HT-29 (cell line): ENCODE results near the gene UBQLN1. TPM values are rescaled to one million over a fixed set of nuclear protein-coding genes. Genes with fewer than 3 reads are reported as not detected.
A peak's percentile ranks its signal among the peaks of the same experiment; 100 is the strongest.
"Not testable (repeated sequence)": the region's sequence is repeated elsewhere in the genome, so short reads cannot be mapped to it uniquely, and the experiment has no call there.

Experiments
- DNase-seq: peaks from one replicate; pipeline ENCODE4 v3.0.0-alpha.2; 2015; ENCODE audit warnings: low spot score
- total RNA-seq: library from RNA; depleted of rRNA; stranded (reverse); fragments of >200 nt; shearing (Covaris generic); gene quantifications from 2 replicates; pipeline ENCODE4 v1.2.3, GENCODE V29; 2014; rRNA removed

UBQLN1 gene
- total RNA-seq, 1 experiment from 2014 or later = 82.4 TPM

DNA sequence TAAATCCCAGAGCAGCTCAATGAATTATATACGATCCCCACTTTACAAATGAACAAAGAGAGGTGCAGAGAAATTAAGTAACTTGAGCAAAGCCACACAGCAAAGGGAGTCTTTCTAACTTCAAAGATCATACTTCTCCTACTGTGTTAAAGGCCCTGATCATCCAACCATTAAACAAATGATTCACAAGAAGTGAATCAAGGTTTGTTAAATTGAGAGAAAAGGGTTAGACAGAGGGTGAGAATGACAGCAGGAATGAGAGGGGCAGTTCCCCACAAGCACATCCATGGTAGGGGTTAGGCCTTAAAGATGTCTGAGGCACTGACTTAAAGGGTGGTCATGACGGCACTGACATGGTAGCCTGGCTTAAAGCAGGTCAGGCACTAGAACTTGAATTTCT lies 74.1 kb downstream of the UBQLN1 start:
- DNase-seq = no peak

DNA sequence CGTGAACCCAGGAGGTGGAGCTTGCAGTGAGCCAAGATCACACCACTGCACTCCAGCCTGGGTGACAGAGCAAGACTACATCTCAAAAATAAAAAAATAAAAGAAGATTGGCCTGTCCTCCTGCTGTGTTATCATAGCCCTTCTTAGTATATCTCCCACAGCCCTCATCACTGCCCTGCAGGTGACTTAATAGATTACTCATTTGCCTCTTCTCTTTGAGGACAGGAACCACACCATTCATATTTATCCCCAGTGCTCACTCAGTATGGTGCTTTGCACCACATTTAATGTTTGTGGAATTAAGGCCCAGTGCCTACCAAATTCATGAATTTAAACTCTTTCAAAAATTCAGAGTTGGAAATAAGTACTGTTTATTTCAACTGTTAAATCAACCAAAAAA lies 74.5 kb downstream of the UBQLN1 start:
- DNase-seq = no peak

DNA sequence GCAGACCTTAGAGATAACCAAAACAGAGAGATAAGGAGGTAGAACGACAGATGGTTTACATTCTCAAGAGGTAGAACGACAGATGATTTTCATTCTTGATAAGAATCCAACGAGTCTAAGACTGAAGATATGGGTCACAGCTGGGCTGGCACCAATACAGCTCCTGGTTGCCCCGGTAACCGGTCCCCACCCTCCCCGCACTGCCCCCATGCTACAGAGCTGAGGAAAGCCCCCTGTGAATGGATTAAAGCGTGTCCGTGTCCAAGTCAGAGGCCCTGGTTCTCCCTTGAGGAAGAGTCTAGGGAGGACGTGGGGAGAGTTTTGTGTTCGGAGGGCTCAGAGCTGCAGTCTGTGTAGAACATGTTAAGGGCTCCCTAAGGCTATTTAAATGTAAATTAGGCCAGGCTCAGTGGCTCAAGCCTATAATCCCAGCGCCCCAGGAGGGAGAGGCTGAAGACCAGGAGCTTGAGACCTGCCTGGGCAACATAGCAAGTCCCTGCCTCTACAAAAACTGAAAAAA lies 76.8 kb downstream of the UBQLN1 start:
- no peak for DNase-seq

DNA sequence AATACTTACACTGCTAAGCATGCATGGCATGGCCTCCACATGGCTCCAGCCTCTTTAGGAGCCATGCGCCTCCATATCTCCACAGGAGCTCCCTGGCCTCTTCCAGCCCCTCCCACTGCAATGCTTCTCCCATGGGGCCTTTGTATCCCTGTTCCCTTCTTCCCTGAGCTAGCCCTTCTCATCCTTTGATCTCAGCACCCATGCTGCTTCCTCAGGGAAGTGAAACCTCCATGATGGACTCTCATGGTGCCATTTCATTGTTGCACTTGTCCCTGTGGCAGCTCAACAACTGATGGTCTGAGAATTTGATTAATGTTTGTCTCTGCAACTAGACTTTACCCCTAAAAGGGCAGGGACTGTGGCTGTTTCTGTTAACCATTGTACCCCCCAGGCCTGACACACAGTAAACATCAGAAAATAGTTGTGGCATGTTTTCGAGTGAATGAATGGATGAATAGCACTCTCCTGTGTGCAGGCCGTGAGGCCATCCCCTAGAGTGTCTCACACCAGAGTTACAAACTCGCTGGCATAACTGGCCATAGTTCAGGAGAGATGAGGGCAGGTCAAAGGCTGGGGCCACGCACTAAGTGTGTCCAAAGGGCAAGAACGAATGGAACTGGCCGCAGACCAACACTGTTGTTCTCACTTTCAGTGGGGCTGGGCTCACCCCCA lies 78.2 kb downstream of the UBQLN1 start:
- no peak for DNase-seq

DNA sequence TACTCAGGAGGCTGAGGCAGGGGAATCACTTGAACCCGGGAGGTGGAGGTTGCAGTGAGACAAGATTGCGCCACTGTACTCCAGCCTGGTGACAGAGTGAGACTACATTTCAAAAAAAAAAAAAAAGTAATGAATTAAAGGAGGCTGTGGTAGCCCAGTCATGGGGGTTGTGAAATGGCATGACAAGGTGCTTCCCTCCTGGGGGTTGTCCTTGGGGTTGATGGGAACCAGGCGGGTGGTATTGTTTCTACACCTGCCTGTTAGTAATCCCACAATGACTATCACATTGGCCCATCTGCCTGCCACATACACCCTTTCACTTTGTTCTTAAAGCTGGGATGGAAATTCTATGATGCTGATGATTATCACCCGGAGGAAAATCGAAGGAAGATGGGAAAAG lies 79.2 kb downstream of the UBQLN1 start:
- DNase-seq = no peak

DNA sequence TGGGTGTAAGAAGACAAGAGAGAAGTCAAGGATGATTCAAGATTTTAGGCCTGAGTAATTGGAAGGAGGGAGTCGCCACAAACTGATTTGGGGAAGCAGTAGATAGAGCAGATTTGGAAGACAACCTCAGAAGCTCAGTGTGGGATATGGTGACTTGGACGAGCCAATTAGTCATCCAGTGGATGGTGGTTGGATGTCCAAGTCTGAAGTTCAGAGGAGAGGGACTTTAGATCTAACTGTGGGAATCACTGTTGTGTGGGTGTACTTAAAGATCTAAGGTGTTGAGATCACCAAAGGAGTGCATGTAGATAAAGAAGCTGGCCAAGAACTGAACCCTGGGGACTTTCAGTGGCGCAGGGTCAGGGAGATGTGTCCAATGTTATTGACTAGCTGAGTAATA lies 82.6 kb downstream of the UBQLN1 start:
- DNase-seq = no peak

DNA sequence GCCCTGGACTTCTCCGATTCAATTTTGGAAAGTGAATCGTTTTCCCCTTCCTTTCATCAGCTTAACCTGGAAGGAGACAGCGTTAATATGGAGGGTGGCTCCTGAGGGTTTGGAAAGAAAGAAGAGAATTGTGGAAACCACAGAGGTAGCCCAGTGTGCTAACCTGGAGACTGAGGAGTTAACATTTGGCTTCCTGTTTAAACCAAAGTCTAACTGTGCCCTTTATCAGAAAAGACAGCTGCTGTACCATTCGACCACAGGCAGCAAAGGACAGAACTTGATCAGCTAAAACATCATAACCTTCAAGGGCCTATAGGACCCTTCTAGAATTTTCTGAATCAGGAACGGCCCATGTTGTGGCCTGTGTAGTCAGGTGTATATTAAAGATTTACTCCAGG lies 84.1 kb downstream of the UBQLN1 start:
- DNase-seq = peak; percentile 64

DNA sequence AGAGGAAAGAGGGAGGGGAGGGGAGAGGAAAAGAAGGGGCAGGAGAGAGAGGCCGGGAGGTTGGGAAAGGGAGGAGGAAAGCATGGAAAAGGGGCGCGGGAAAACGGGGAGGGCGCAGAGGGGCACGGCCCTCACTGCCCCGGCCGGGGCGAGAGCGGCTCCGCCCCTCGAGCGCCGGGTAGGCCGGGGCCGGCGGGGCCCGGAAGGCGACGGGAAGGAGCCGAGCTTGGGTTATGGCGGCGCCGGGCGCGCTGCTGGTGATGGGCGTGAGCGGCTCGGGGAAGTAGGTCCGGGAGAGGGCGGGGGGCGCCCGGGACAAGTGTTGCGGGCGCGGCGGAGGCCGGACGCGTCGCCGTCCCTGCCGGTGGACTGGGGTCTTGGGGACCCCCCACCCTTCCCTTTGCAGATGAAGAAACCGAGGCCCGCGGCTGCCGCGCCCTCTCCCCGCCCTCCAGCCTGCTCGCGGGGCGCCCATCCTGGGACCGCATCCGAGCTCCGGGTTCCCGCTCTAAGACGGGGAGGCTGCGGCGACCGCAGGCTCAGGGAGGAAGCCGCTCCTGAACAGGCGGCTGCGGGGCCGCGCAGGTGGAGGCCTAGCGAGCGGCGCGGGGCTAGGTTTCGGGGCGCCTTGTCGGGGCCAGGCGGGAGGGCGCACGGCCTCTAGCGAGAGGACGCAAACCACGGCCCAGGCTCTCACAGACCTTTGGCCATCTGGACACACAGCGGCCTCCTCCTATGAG lies 84.6 kb downstream of the UBQLN1 start, which contains the start of gene IDNK:
IDNK (plus strand) TSS at position 205 of the 740 bp plus-strand sequence; CDS start at position 234, 29 bp downstream.
- peak; percentile 75 for DNase-seq

DNA sequence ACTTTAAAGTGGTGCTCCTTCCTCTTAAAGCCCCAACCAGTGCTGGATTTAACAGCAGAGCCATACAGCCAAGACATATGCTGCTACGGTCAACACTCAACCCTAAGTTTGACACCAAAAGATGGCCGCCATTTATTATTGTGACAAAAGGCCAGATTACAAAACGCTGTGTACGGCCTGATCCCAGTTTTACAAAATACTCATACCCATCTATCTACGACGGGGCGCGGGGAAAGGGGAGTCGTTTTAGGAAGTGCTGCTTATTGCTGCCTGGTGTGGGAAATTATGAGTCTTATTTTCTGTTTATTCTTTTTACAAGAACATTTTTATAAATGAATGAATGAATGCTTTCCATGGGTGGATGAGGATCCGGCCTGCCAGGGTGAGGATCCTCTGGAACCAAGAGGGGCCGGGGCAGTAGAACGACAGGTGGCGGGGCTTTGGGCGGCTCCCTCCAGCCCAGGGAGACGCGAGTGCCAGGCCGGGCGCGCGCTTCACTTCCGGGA lies 85.3 kb downstream of the UBQLN1 start:
- no peak for DNase-seq

DNA sequence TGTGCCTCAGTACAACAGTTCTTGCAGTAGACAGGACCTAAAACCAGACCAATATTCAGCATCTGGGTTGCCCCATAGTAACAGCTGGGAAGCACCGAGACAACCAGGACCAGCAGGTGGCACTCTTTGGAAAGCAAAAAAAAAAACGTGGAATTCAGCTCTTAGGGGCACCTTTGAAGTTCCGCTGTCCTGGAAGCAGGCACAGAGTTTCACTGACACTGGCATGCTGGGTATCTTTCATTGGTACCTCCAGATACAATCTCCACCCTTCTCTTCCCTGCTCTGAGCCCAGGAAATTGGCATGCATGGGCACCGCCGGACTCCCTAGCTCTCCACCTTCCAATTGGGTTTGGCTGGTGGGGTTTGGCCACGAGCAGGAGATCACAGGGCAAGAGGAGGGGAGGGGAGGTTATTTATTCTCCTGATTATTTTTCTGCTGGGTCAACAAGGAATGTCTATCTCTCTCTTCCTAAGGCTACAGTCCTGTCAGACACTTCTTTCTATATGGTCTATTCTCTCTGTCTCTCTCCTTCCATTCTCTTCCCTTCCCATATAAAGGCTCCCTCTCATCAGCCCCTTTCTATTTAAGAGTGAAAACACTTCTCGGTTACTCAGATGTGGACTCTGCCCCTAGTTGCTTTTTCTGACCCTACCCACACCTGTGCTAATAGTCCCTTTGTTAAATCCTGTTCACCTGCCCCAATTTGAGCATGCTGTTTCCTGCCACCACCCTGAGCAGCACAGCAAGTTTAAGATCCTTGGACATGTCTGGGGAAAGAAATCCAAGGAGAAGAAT lies 86.7 kb downstream of the UBQLN1 start:
- peak; percentile 78 for DNase-seq

DNA sequence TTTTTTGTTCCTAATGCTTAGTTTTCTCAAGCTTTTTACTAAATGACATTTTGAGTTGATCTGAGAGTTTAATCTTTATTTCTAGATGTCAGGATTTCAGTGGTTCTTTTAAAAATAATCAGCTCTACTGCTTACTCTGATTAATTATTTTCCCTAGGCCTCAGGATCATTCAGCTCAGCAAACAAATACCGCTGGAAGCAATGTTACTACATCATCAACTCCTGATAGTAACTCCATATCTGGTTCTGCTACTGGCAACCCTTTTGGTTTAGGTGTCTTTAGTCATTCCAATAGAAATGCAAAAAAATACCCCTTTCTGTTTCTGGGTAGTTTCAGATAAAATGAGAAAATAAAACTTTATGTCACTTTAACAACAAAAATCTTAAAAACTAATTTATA lies 90.5 kb downstream of the UBQLN1 start:
- DNase-seq = no peak

DNA sequence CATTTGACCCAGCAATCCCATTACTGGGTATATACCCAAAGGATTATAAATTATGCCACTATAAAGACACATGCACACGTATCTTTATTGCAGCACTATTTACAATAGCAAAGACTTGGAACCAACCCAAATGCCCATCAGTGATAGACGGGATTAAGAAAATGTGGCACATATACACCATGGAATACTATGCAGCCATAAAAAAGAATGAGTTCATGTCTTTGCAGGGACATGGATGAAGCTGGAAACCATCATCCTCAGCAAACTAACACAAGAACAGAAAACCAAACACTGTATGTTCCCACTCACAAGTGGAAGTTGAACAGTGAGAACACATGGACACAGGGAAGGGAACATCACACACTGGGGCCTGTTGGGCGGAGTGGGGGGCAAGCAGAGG lies 94.5 kb downstream of the UBQLN1 start:
- DNase-seq = not testable (repeated sequence)

Other genes starting within 250 kb of the UBQLN1 start
- 0.03 and 0.13 TPM in 2 replicates for gene FRMD3, start 169.6 kb downstream of the UBQLN1 start, total RNA-seq
- gene IDNK, start 84.8 kb downstream of the UBQLN1 start, total RNA-seq = 1.8 and 3.3 TPM in 2 replicates
- 0.74 TPM in 1 of 2 replicates, not detected in the other for gene GKAP1, start 109.8 kb upstream of the UBQLN1 start, total RNA-seq
- 0.20 and 0.37 TPM in 2 replicates for gene KIF27, start 213.5 kb upstream of the UBQLN1 start, total RNA-seq